Activated T-cell treated with anti-CD3 and anti-CD28 coated beads for 48 hours (primary cell): ENCODE data around the gene CTNNA1.

Experiments
- DNase-seq: peaks from one replicate; pipeline ENCODE4 v3.0.0-alpha.2; 2020; ENCODE audit warnings: low read depth

Gene CTNNA1

DNA sequence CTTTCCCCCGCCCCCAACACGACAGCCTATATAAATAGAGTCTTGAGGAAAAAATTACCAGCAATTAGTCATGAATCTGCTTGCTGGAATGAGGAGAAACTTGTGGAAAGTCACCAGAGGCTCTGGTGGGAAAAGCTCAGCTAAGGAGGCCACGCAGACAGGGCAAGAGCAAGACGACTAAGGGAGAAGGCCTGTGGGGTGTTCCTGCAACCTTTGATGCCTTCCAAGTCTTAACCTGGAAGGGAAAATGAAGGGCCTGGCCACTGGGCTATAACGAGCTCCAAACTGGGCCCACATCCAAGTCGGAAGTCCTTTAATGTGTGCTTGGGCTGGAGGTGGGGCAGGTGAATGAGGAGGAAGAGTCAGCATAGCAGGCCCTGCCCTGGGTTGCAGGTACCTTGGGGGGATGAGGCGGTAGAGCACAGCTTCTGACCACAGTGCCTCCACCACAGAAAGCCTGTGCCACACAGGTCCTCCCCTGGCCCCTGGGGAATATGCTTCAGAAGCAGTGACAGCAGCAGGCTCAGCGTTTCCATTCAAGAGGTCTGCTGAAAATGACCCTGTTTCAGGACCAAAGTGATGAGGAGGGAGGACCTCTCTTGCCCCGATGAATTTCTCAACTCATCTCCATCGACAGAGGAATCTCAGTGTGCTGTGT, 214.7 kb downstream of the CTNNA1 start:
- no peak for DNase-seq

GRCh38 chr5:138968601-138969000, 215.4 kb downstream of the CTNNA1 start:
- no peak for DNase-seq

DNA sequence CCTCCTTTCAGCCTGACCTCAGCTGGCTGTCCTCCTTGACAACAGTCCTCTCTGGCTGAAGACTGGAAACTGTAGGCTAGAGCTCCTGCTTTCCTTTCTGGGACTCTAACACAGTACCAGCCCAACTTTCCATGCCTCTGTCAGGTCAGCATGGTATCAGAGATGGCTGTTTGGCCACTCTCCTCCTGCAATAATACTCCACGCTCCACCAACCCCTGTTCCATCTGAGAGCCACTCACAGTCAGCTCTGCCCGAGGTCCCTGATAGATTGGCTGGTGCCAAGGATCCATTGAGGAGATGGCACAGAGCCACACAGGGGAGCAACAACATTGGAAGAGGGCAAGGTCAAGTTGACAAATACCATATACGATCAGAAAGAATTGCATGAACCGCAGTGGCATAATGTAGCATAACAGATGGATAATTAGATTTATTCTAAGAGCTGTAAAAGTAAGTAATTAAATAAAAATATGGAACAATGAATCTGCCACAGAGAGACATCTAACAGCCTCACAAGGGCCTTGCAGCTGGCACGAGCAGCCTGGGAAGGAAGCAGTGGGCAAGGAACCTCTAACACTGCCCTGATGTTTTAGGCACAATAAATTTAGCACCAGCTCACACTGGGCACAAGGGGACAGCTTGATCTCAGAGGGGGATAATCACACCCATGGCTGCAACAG, 216.2 kb downstream of the CTNNA1 start:
- DNase-seq: no peak

DNA sequence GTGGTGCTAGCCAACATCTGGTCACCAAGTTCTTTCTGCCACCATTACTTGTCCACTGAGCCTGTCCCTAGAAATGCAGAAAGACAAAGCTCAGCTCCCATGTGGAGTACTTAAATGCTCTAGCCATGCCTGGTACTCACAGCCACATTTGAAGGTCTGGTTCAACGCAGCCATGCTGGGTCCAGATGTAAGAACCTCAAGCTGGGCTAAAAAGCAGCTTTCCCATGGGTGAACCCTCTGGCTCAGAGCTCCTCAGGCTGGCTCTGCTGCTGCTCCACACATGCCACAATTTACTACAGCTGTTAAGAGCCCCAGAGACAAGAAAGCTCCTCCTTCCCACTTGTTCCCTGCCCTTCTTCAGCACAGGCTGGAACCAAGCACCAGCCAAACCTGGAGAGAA, 219.0 kb downstream of the CTNNA1 start:
- DNase-seq: no peak

DNA sequence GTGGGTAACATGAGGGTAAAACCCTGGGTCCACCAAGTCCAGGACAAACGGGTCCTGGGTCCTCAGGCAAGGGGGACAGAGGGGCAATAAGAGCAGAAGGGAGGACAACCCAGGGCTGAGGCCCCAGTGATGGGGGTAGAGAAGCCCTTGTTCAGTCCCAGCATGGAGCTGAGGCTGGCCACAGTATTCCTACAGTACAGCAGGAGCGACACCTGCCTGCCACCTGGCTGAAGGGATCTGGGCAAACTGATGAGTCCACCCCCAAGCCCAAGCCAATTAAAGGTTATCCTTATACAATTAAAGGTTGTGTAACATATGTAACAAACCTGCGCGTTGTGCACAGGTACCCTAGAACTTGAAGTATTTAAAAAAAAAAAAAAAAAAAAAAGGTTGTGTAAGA, 219.6 kb downstream of the CTNNA1 start:
- DNase-seq: no peak

GRCh38 chr5:138974227-138975063, 221.2 kb downstream of the CTNNA1 start:
- no peak for DNase-seq

DNA sequence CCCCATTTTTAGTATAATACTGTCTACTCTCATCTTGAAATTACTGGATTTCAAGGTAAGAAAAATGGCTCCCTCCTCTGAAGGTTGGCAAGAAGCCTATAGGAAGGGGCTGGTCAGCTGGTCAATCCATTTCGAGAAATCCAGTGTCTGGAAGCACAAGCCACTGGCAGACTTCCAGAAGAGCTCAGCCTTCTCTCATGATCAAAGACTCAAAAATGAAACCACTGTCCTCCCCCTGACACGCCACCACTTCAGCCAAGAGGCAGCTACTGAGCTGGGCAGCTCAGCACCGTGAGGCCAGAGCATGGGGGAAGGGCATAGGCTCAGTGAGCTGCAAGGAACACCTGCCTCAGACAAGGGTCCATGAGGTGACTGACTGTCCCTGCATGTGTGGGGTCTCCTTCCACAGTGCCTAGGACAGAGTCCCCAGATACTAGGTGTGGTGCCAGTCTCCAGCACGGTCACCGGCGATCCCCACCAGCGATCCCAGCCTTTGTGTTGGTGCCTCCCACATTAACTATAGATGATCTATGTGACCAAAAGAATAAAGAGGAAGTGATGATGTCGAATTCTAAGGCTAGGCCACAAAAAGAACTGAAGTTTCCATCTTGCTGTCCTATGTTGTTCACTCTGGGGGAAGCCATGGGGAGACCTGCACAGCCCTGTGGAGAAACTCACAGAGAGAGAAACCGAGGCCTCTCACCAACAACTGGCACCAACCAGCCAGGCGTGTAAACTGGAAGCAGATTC, 222.0 kb downstream of the CTNNA1 start:
- no peak for DNase-seq

- DNase-seq: no peak
Observed at GRCh38 chr5:138978080-138978479, 224.9 kb downstream of the CTNNA1 start.

- no peak for DNase-seq
Observed at GRCh38 chr5:138978581-138978980, 225.4 kb downstream of the CTNNA1 start.

GRCh38 chr5:138979684-138980280, 226.6 kb downstream of the CTNNA1 start:
- DNase-seq: peak; percentile 18

- DNase-seq: no peak
Observed at GRCh38 chr5:138980441-138980840, 227.2 kb downstream of the CTNNA1 start.

GRCh38 chr5:138981131-138981530, 227.9 kb downstream of the CTNNA1 start:
- no peak for DNase-seq

GRCh38 chr5:138981586-138981985, 228.4 kb downstream of the CTNNA1 start:
- no peak for DNase-seq

- DNase-seq: no peak
Observed at GRCh38 chr5:138983984-138984383, 230.8 kb downstream of the CTNNA1 start.
